Hepatic stellate cell (primary cell): ENCODE measurements around the gene C19orf44.
"Not testable (repeated sequence)": the region's sequence is repeated elsewhere in the genome, so short reads cannot be mapped to it uniquely, and the experiment has no call there.

Source experiments
- DNase-seq: peaks from one replicate; pipeline ENCODE4 v3.0.0; 2011; ENCODE audit warnings: low spot score

C19orf44 gene

DNA sequence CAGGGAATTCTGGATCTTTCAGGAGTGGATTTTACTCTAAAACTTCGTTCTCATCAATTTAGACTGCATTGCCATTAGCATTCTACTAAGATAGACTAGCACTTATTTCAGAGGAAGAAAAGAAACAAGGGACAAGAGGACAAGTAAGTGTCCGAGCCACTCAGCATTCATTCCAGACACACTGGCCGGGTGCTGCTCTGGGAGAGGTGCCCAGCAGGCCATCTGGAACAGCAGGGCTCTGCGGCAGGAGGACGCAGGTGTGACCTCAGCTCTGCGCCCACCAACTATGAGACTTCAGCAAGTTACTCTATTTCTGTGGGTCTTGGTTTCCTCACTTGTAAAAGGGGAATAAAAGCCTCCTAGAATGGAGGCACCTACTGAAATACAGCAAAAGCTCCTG, 28.6 kb upstream of the C19orf44 start:
- DNase-seq: no peak

DNA sequence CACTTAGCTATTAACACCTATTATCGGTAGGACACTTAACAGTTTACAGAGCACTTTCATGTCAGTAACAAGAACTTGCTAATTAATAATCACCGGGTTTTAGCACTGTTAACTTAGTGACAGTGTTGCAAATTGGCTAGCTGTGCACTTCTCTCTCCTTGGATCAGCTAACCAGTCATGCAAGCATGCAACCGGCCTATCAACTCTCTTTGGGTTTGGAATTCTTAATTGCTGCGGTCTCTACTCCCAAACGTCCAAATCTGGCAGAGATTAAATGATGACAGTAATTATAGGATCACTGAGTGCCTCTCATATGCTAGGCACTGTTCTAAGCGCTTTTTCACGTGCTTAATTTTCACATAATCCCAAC, 25.7 kb upstream of the C19orf44 start:
- DNase-seq: no peak

- DNase-seq: peak; percentile 71
Measured at GRCh38 chr19:16470911-16471811, 25.0 kb upstream of the C19orf44 start.

GRCh38 chr19:16472559-16472899, 23.7 kb upstream of the C19orf44 start:
- DNase-seq: not testable (repeated sequence)

GRCh38 chr19:16472992-16473391, 23.2 kb upstream of the C19orf44 start:
- no peak for DNase-seq

GRCh38 chr19:16473875-16474392, 22.3 kb upstream of the C19orf44 start:
- DNase-seq: no peak

- DNase-seq: no peak
Measured at GRCh38 chr19:16476401-16476800, 19.8 kb upstream of the C19orf44 start.

DNA sequence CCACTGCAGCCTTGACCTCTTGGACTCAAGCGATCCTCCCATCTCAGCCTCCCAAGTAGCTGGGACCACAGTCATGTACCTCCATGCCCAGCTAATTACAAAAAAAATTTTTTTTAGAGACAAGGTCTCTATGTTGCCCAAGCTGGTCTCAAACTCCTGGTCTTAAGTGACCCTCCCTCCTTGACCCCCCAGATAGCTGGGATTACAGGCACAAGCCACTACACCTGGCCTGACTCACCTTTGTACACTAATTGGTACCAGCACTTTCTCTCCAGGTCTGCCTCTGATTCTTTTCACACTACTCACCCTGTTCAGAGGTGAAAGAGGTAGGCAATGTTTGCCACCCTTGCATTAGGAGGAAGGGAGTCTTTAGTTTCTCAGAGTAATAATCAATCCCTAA, 18.9 kb upstream of the C19orf44 start:
- DNase-seq: no peak

DNA sequence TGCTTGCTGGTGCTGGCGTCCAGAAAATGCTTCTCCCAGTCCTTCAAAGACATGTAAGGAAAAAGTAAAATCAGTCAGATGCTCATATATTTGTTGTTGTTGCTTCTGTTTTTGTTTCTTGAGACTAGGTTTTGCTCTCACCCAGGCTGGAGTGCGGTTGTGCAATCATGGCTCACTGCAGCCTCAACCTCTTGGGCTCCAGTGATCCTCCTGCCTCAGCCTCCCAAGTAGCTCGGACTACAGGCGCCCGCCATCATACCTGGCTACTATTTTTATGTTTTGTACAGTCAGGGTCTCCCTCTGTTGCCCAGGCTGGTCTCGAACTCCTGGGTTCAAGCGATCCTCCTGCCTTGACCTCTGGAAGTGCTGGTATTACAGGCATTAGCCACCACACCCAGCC, 13.4 kb upstream of the C19orf44 start:
- DNase-seq: no peak

DNA sequence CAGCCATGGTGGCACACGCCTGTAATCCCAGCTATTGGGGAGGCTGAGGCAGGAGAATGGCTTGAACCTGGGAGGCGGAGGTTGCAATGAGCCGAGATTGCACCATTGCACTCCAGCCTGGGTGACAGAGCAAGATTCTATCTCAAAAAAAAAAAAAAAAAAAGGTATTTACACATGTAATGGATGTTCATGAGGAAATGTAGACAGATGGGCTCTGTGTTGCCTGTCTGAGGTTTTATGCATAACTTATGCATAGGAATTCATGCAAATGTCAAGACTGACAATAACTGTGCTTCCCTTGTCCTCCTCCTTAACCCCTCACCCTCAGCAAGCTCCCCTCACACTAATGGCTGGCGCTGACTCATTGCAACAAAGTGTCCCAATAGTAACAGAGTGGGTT, 9.7 kb upstream of the C19orf44 start:
- DNase-seq: not testable (repeated sequence)

DNA sequence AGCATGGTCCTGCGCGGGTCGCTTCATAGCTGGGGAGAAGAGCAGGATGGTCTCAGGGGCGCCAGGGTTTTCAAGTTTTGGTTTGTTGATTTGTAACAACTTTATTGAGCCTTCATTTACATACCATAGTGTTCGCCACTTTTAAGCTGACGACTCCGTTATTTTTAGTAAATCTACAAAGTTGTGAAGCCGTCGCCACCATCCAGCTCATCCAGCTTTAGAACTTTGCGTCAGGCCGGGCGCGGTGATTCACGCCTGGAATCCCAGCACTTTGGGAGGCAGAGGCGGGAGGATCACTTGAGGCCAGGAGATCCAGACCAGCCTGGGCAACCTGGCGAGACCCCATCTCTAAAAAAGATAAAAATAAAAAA, 404 bp downstream of the C19orf44 start:
- DNase-seq: no peak

GRCh38 chr19:16497042-16497441, 848 bp downstream of the C19orf44 start:
- no peak for DNase-seq

- no peak for DNase-seq
Measured at GRCh38 chr19:16497837-16498236, 1.6 kb downstream of the C19orf44 start.

- no peak for DNase-seq
Measured at GRCh38 chr19:16504271-16504670, 8.1 kb downstream of the C19orf44 start.

DNA sequence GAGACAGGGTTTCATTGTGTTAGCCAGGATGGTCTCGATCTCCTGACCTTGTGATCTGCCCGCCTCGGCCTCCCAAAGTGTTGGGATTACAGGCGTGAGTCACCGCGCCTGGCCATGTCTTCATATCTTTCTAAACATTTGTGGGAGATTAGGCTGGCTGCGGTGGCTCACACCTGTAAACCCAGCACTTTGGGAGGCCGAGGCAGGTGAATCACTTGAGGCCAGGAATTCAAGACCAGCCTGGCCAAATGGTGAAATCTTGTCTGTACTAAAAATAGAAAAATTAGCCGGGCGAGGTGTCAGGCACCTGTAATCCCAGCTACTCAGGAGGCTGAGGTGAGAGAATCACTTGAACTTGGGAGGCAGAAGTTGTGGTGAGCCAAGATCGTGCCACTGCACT, 10.0 kb downstream of the C19orf44 start:
- DNase-seq: not testable (repeated sequence)

GRCh38 chr19:16506961-16507360, 10.8 kb downstream of the C19orf44 start:
- DNase-seq: no peak

DNA sequence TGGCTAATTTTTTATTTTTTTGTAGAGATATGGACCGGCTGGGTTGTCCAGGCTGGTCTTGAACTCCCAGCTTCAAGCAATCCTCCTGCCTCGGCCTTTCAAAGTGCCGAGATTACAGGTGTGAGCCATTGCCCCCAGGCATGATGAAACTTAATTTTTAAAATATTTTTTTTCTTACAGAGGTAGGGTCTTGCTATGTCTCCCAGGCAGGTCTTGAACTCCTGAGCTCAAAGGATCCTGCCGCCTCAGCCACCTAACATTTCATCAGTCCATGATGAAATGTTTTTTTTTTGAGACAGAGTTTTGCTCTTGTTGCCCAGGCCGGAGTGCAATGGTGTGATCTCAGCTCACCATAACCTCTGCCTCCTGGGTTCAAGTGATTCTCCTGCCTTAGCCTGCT, 12.4 kb downstream of the C19orf44 start:
- DNase-seq: no peak

- DNase-seq: no peak
Measured at GRCh38 chr19:16509141-16510061, 13.2 kb downstream of the C19orf44 start.

DNA sequence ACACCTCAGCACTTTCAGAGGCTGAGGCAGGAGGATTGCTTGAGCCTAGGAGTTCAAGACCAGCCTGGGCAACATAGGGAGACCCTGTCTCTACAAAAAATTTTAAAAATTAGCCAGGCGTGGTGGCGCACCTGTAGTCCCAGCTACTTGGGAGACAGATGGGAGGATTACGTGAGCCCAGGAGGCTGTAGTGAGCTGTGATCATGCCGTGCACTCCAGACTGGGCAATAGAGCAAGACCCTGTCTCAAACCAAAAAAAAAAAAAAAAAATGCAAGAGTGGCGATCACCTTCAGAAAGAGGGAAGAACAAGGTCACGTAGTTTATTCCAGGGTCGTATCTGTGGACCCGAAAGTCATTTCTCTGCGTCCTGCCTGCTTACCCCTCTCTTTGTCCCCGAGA, 16.4 kb downstream of the C19orf44 start:
- DNase-seq: not testable (repeated sequence)

DNA sequence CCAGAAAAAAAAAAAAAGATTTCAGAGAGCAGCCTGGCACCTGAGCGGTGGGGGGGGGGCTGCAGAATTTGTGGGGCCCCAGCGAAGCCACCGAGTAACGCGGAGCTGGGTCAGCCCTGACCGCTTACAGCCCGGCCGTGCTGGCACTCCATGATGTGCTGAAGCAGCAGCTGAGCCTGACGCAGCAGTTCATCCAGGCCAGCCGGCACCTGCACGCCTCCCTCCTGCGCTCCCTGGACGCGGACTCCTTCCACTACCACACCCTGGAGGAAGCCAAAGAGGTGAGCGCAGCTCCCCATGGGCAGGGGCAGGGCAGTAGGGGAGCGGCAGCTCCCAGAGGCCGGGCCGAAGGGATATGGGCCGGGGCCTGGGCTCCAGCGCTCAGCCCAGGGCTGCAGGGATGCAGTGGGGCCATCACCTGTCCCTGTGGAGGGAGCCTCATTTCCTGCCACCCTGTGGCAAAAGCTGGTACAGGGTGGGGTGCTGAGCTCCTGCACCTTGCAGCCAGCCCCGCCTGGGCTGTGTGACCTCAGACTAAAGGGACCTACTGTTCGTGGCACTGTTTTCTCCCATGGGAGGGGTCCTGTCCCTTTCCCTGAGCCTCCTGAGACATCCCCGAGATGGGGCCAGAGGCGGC, 18.3 kb downstream of the C19orf44 start:
- no peak for DNase-seq

GRCh38 chr19:16516381-16516780, 20.2 kb downstream of the C19orf44 start:
- DNase-seq: no peak

DNA sequence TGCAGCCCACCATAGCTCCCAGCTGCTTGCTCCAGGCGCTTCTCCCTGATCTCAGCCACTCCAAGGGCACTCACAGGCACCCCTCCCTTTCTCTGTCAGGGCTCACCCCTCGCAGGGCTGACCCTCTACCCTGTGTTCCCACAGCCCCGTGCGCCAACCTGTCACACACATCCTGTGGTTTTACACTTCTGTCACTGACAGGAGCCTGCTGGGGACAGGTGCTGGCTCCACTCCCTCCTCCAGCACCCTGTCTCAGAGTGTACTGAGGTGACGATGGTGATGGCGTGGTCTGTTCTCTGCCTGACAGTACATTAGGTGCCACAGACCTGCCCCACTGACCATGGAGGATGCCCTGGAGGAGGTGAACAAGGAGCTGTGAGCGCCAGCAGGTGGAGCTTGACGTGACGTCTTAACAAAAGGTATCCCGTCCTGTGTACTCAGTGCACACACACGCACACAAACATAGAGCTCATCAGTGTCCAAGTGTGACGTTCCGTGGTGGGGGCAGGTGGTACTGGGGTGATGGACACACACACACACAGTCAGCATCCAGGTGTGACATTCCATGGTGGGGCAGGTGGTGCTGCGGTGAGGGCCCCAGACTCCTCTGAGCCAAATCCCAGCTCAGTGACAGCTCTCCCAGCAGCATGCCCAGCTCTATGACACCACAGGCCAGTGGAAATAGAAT, 20.9 kb downstream of the C19orf44 start:
- no peak for DNase-seq
